ENCODE measurements around the gene B3GNT3.

B3GNT3 gene

GRCh38 chr19:17807731-17808316 lies 12.9 kb downstream of the B3GNT3 start:
- DNase-seq (ENCODE audit: low read depth) = no peak
- TF ChIP-seq, protein P1, sequence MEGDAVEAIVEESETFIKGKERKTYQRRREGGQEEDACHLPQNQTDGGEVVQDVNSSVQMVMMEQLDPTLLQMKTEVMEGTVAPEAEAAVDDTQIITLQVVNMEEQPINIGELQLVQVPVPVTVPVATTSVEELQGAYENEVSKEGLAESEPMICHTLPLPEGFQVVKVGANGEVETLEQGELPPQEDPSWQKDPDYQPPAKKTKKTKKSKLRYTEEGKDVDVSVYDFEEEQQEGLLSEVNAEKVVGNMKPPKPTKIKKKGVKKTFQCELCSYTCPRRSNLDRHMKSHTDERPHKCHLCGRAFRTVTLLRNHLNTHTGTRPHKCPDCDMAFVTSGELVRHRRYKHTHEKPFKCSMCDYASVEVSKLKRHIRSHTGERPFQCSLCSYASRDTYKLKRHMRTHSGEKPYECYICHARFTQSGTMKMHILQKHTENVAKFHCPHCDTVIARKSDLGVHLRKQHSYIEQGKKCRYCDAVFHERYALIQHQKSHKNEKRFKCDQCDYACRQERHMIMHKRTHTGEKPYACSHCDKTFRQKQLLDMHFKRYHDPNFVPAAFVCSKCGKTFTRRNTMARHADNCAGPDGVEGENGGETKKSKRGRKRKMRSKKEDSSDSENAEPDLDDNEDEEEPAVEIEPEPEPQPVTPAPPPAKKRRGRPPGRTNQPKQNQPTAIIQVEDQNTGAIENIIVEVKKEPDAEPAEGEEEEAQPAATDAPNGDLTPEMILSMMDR (IDR thresholded peaks at IDR 0.05; ENCODE audit: low read depth, low read length, missing control alignments) = no peak
- no peak overlapping the region for H3K4me3 ChIP-seq (ENCODE audit: low read depth, low read length)
- in situ Hi-C loops (cut with HindIII; ENCODE audit: low sequenced_read_pairs) = no loop called here

- in situ Hi-C loops (cut with HindIII; ENCODE audit: low sequenced_read_pairs) = no loop called here
- TF ChIP-seq, protein P1 (IDR thresholded peaks at IDR 0.05; ENCODE audit: low read depth, low read length, missing control alignments) = no peak
- no peak for DNase-seq (ENCODE audit: low read depth)
These were observed 16.2 kb downstream of the B3GNT3 start for GRCh38 chr19:17811103-17811502.

DNA sequence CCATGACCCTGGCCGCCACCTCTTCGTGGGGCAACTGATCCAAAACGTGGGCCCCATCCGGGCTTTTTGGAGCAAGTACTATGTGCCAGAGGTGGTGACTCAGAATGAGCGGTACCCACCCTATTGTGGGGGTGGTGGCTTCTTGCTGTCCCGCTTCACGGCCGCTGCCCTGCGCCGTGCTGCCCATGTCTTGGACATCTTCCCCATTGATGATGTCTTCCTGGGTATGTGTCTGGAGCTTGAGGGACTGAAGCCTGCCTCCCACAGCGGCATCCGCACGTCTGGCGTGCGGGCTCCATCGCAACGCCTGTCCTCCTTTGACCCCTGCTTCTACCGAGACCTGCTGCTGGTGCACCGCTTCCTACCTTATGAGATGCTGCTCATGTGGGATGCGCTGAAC lies 16.7 kb downstream of the B3GNT3 start:
- in situ Hi-C loops (cut with HindIII; ENCODE audit: low sequenced_read_pairs) = no loop called here
- DNase-seq (ENCODE audit: low read depth) = no peak
- TF ChIP-seq, protein P1 (IDR thresholded peaks at IDR 0.05; ENCODE audit: low read depth, low read length, missing control alignments) = no peak
- H3K4me3 ChIP-seq (ENCODE audit: low read depth, low read length) = no peak overlapping the region

More at GRCh38 chr19:17811103-17811502, 16.2 kb downstream of the B3GNT3 start:
- H3K4me3 ChIP-seq (ENCODE audit: low read depth, low read length) = no peak overlapping the region

DNA sequence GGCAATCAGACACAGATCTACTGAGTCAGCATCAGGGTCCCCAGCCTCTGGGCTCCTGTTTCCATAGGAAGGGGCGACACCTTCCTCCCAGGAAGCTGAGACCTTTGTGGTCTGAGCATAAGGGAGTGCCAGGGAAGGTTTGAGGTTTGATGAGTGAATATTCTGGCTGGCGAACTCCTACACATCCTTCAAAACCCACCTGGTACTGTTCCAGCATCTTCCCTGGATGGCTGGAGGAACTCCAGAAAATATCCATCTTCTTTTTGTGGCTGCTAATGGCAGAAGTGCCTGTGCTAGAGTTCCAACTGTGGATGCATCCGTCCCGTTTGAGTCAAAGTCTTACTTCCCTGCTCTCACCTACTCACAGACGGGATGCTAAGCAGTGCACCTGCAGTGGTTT lies 17.2 kb downstream of the B3GNT3 start:
- H3K4me3 ChIP-seq (ENCODE audit: low read depth, low read length) = no peak overlapping the region
- DNase-seq (ENCODE audit: low read depth) = no peak
- TF ChIP-seq, protein P1 (IDR thresholded peaks at IDR 0.05; ENCODE audit: low read depth, low read length, missing control alignments) = no peak
- in situ Hi-C loops (cut with HindIII; ENCODE audit: low sequenced_read_pairs) = no loop called here

DNA sequence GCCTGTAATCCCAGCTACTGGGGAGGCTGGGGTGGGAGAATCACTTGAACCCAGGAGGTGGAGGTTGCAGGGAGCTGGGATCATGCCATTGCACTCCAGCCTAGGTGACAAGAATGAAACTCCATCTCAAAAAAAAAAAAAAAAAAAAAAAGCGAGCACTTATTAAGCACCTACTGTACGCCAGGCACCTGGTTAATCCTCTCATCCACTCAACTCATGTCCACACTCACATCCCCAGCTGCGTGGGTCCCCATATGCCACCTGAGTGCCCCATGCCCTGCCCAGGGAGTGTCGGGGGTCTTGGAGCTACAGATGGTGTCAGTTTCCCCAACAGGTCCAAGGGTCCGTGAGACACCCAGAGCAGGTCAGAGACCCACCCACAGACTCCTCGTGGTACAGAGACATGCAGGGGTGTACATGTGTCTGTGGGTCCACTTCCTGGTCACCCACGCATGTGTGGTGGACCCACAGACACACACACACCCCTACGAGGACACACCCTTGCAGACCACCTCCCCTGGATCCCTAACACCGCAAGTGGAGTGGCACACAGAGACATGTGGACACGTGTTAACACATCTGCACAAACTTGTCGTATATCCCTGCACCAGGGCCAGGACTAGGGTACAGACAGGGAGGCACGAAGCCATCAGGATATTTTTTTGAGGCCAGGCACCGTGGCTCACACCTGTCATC lies 22.9 kb downstream of the B3GNT3 start:
- no peak overlapping the region for H3K4me3 ChIP-seq (ENCODE audit: low read depth, low read length)
- no peak for DNase-seq (ENCODE audit: low read depth)
- in situ Hi-C loops (cut with HindIII; ENCODE audit: low sequenced_read_pairs) = no loop called here
- TF ChIP-seq, protein P1 (IDR thresholded peaks at IDR 0.05; ENCODE audit: low read depth, low read length, missing control alignments) = no peak

DNA sequence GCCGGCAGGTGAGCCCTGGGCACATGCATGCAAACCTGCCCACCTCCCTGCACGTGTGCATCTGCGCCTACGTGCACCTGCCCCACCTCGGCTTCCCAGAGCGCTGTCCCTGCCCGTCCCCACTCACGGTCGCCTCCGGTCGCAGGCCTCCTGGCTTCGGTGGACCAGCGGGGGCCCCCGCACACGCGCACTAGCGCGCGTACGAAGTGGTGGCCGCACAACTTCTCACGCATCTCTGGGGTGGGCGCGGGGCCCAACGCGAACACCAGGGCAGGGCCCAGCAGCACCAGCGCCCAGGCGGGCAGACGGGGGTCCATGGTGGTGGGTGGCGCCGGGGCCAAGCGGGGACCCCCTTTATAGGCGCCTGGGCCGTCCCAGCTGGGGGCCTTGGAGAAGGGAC lies 26.3 kb downstream of the B3GNT3 start, which contains the start of gene INSL3:
INSL3 (minus strand) TSS at position 330 of the 400 bp plus-strand sequence; CDS start at position 317, 13 bp downstream.
- TF ChIP-seq, protein P1 (IDR thresholded peaks at IDR 0.05; ENCODE audit: low read depth, low read length, missing control alignments) = no peak
- in situ Hi-C loops (cut with HindIII; ENCODE audit: low sequenced_read_pairs) = no loop called here
- no peak within 1 kb of the TSS for H3K4me3 ChIP-seq (ENCODE audit: low read depth, low read length)
- no peak for DNase-seq (ENCODE audit: low read depth)

Data from astrocyte of the cerebellum (primary cell).